ENCODE measurements around the gene PTGIS.
A peak's percentile ranks its signal among the peaks of the same experiment; 100 is the strongest.

PTGIS gene

DNA sequence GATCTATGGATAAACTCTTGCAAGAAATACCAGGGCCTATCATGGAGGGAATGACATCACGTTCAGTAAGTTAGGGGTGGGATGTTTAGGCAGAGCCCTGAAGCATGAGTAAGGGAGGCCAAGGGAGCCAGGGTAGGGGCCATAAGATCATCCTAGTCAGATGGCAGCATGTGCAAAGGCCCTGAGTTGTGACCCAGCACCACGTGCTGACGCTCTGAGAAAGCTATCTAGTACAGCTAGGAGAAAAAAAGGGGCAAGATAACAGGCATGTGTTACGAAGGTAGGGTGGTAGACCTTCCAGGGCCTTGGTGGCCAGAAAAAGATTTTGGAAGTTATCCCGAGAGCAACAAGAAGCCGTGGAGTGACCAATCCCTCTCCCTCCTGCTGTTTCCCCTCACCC, 107.8 kb downstream of the PTGIS start:
- ChIA-PET POLR2A (no interaction called here), CTCF (no interaction called here)
- DNase-seq (ENCODE audit: extremely low spot score) = no peak
- TF ChIP-seq NFRKB (IDR thresholded peaks at IDR 0.05) (no peak), ZNF384 (IDR thresholded peaks at IDR 0.05) (no peak), HDGF (IDR thresholded peaks at IDR 0.05; ENCODE audit: borderline replicate concordance) (no peak), SP1 (IDR thresholded peaks at IDR 0.05) (no peak), ELF4 (IDR thresholded peaks at IDR 0.05) (no peak), FOXK2 (IDR thresholded peaks at IDR 0.05) (no peak), TARDBP (IDR thresholded peaks at IDR 0.05) (no peak), FOXM1 (IDR thresholded peaks at IDR 0.05; ENCODE audit: borderline replicate concordance) (no peak), L3MBTL2 (conservative IDR thresholded peaks at IDR 0.05) (no peak), BHLHE40 (IDR thresholded peaks at IDR 0.05; ENCODE audit: borderline replicate concordance) (no peak), FOXA1 (IDR thresholded peaks at IDR 0.05) (no peak), SUZ12 (IDR thresholded peaks at IDR 0.05) (no peak), ARNT (IDR thresholded peaks at IDR 0.05) (no peak)
- TF ChIP-seq, protein P1, sequence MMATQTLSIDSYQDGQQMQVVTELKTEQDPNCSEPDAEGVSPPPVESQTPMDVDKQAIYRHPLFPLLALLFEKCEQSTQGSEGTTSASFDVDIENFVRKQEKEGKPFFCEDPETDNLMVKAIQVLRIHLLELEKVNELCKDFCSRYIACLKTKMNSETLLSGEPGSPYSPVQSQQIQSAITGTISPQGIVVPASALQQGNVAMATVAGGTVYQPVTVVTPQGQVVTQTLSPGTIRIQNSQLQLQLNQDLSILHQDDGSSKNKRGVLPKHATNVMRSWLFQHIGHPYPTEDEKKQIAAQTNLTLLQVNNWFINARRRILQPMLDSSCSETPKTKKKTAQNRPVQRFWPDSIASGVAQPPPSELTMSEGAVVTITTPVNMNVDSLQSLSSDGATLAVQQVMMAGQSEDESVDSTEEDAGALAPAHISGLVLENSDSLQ (IDR thresholded peaks at IDR 0.05) = no peak

DNA sequence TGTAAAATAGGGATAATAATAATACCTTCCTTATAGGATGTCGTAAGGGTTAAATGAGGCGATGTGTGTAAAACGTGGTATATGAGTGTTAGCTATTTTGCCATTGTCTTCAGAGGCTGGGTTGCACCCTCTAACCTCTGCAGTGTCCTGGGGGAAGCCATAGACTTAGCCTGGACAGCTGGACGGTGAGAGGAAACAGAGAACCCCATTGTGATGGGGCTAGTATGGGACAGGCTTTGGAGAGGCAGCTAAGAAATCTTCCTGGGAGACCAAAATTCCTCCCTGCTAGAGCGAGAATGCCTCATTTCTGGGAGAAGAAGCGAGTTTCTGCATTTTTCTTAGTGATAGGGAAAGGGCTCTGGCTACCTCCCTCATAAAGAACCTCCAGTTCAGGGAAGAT, 108.3 kb downstream of the PTGIS start:
- no peak for DNase-seq (ENCODE audit: extremely low spot score)
- CTCF ChIA-PET = no interaction called here

DNA sequence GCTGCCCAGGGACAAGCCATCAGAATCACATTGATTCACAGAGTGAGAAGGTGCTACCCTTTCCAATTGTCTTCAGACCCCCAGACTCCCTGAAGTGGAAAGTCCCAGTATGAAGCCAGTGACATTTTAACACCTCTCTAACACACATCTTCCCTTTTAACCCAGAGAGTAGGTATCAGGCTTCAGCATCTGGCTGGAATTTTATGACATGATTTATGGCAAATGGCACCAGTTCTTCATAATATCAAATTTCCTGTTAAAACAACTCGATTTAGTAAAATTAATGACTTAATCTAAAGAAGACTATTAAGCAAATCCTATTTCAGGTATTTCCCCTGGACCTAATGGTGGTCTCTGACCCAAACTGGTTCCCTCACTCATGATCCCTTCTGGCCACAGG, 110.5 kb downstream of the PTGIS start:
- POLR2A ChIA-PET = no interaction called here
- DNase-seq (ENCODE audit: extremely low spot score) = no peak
- CTCF ChIA-PET = no interaction called here
- no peak for TF ChIP-seq SUZ12 (IDR thresholded peaks at IDR 0.05)
- TF ChIP-seq ARNT (IDR thresholded peaks at IDR 0.05) = no peak
- TF ChIP-seq FOXK2 (IDR thresholded peaks at IDR 0.05) = no peak
- TF ChIP-seq, protein P1 (IDR thresholded peaks at IDR 0.05) = peak; percentile 36; the same call in 1 of the 2 replicates
- no peak for TF ChIP-seq L3MBTL2 (conservative IDR thresholded peaks at IDR 0.05)
- TF ChIP-seq TARDBP (IDR thresholded peaks at IDR 0.05) = no peak
- no peak for TF ChIP-seq SP1 (IDR thresholded peaks at IDR 0.05)
- TF ChIP-seq BHLHE40 (IDR thresholded peaks at IDR 0.05; ENCODE audit: borderline replicate concordance) = no peak

More for the DNA sequence above, 108.3 kb downstream of the PTGIS start:
- no peak for TF ChIP-seq L3MBTL2 (conservative IDR thresholded peaks at IDR 0.05)
- no peak for TF ChIP-seq ZNF384 (IDR thresholded peaks at IDR 0.05)
- TF ChIP-seq HDGF (IDR thresholded peaks at IDR 0.05; ENCODE audit: borderline replicate concordance) = no peak
- TF ChIP-seq FOXA1 (IDR thresholded peaks at IDR 0.05) = no peak
- no peak for TF ChIP-seq SUZ12 (IDR thresholded peaks at IDR 0.05)
- TF ChIP-seq ELF4 (IDR thresholded peaks at IDR 0.05) = no peak
- TF ChIP-seq SP1 (IDR thresholded peaks at IDR 0.05) = no peak
- TF ChIP-seq CTBP1 (IDR thresholded peaks at IDR 0.05; ENCODE audit: borderline replicate concordance) = no peak
- no peak for TF ChIP-seq BHLHE40 (IDR thresholded peaks at IDR 0.05; ENCODE audit: borderline replicate concordance)
- TF ChIP-seq ARNT (IDR thresholded peaks at IDR 0.05) = no peak
- POLR2A ChIA-PET = no interaction called here

DNA sequence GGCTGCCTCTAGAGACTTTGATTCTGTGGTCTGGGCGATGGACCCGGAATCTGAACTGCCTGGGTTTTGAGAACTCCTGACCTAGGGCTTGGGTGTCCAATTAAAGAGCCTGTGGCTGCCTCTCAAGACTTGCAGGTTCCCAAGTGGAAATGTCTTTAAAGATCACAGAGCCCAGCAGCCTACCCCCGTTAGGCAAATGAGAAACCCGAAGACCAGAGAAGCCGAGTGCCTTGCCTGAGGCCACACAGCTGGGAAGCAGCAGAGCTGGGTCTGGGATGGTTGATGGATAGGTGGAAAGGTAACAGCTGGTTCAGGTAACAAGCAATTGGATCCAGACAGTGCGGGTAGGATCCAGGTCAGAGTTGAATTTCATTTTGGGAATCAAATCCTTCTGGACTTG, 111.3 kb downstream of the PTGIS start:
- no peak for DNase-seq (ENCODE audit: extremely low spot score)
- CTCF ChIA-PET = no interaction called here
- TF ChIP-seq TARDBP (IDR thresholded peaks at IDR 0.05) (no peak), L3MBTL2 (conservative IDR thresholded peaks at IDR 0.05) (no peak), HDGF (IDR thresholded peaks at IDR 0.05; ENCODE audit: borderline replicate concordance) (no peak), BHLHE40 (IDR thresholded peaks at IDR 0.05; ENCODE audit: borderline replicate concordance) (no peak), ARNT (IDR thresholded peaks at IDR 0.05) (no peak), ELF4 (IDR thresholded peaks at IDR 0.05) (no peak), SP1 (IDR thresholded peaks at IDR 0.05) (no peak), FOXK2 (IDR thresholded peaks at IDR 0.05) (no peak), CTBP1 (IDR thresholded peaks at IDR 0.05; ENCODE audit: borderline replicate concordance) (no peak)
- POLR2A ChIA-PET = no interaction called here

DNA sequence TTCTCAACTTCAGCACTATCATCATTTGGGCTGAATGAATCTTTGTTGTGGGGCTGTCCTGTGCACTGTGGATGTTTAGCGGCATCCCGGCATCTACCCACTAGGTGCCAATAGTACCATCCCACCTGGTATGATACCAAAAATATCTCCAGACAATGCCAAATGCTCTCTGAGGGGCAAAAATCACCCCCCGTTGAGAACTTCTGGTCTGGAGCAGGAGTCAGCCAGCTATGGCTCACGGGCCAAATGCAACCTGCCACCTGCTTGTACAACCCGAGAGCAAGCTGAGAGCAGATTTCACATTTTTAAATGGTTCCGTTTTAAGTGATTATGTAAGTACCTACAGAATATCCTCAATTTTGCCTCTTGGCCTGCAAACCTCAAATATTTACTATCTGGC, 112.2 kb downstream of the PTGIS start:
- ChIA-PET CTCF (no interaction called here), POLR2A (no interaction called here)
- TF ChIP-seq SP1 (IDR thresholded peaks at IDR 0.05) = no peak
- TF ChIP-seq SUZ12 (IDR thresholded peaks at IDR 0.05) = no peak
- TF ChIP-seq TARDBP (IDR thresholded peaks at IDR 0.05) = no peak
- no peak for TF ChIP-seq ARNT (IDR thresholded peaks at IDR 0.05)
- no peak for TF ChIP-seq FOXK2 (IDR thresholded peaks at IDR 0.05)
- no peak for TF ChIP-seq LEF1 (IDR thresholded peaks at IDR 0.05; ENCODE audit: borderline replicate concordance)
- no peak for TF ChIP-seq NFRKB (IDR thresholded peaks at IDR 0.05)
- TF ChIP-seq L3MBTL2 (conservative IDR thresholded peaks at IDR 0.05) = no peak
- DNase-seq (ENCODE audit: extremely low spot score) = no peak

All from HEK293T (cell line).